H1 (cell line): ENCODE data around the gene TMUB1. TPM values are rescaled to one million over a fixed set of nuclear protein-coding genes. Genes with fewer than 3 reads are reported as not detected.

Experiments used
- BRCA1 ChIP-seq: IDR thresholded peaks from 2 replicates; pipeline ENCODE4 v1.6.1; 2012; ENCODE audit warnings: low read depth, low read length, improper control_type of control experiment
- polyA plus RNA-seq, 7 experiments: library from polyadenylated mRNA; depleted of rRNA in 3 of 7; stranded (reverse) in 5 of 7; unstranded in 2 of 7; fragments of >200 nt in 5 of 7; fragments of 200-250 nt in 2 of 7; gene quantifications; 1 replicate in 5 of 7; 2 replicates in 1 of 7; 4 replicates in 1 of 7; pipeline versions ENCODE4 v1.2.1 to v1.2.3, GENCODE V29; 2011 to 2013; ENCODE audit warnings: missing spikeins in 2 of 7, mixed read lengths in 2 of 7
- total RNA-seq: library from RNA; stranded (reverse); fragmentation: NEBNext Ultra II Directional; extraction: Animal tissue kit (Norgen Biotek cat#: 25700); gene quantifications from 2 replicates; pipeline ENCODE4 v1.2.1, GENCODE V29; 2021

The TMUB1 gene
- total and polyA plus RNA-seq, 2 of the 8 experiments (the other 6 are each of a cell fraction or from before 2014, with no cell fraction given): 41.4 to 56.2 TPM

- TF ChIP-seq BRCA1: no peak
- TF ChIP-seq, all 59 proteins: peak for 0
Measured at GRCh38 chr7:151075978-151076426, 7.3 kb downstream of the TMUB1 start (continued).
